Stimulated activated CD8-positive, alpha-beta memory T cell treated with anti-CD3 and anti-CD28 coated beads, Interleukin-7, amount 100 ng/mL, for 24 hours (primary cell): ENCODE measurements around the gene BAK1.
"Not testable (repeated sequence)": the region's sequence is repeated elsewhere in the genome, so short reads cannot be mapped to it uniquely, and the experiment has no call there.

Experiments
- DNase-seq: peaks from one replicate; pipeline ENCODE4 v3.0.0-alpha.2; 2020; ENCODE audit warnings: low read depth

BAK1 gene

DNA sequence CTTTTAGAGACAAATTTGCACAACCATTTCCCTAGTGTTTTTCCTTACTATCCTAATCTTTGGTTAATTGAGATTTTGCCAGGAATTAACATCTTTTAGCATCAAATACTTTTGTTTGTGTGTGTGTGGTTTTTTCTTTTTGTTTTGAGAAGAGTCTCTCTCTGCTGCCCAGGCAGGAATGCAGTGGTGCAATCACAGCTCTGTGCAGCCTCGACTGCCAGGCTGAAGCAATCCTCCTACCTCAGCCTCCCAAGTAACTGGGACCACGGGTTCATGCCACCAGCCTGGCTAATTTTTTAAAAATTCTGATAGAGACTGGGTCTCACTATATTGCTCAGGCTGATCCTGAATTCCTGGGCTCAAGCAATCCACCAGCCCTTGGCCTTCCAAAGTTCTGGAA lies 28.5 kb downstream of the BAK1 start:
- no peak for DNase-seq

DNA sequence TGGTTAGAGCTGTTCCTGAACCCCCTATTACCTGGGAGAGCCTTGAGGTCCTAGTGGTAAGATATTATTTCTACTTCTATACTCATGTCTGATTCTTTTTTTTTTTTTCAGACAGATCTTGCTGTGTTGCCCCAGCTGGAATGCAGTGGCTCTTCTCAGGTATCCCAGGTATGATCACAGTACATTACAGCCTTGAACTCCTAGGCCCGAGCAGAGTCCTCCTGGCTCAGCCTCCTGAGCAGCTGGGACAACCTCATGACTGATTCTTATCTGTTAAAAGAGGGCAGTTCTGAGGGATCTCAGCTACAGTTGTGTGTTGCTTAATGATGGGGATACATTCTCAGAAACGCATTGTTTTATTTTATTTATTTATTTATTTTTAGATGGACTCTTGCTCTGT lies 30.2 kb downstream of the BAK1 start:
- no peak for DNase-seq

DNA sequence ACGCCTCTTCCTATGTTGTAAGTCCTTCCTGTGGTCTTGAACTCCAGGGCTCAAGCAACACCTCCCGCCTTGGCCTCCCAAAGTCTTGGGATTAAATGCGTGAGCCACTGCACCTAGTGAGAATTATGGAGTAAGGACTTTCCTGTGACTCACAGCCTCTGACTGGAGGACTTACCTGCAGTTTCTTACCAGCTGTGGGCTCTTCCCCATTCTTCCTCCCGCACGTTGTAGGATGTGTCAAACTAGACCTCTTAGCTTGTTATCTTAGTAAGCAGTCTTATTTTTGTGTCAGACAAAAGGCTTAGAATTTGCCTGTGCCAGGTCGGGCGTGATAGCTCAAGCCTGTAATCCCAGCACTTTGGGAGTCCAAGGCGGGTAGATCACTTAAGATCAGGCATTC lies 30.9 kb downstream of the BAK1 start:
- DNase-seq = no peak

DNA sequence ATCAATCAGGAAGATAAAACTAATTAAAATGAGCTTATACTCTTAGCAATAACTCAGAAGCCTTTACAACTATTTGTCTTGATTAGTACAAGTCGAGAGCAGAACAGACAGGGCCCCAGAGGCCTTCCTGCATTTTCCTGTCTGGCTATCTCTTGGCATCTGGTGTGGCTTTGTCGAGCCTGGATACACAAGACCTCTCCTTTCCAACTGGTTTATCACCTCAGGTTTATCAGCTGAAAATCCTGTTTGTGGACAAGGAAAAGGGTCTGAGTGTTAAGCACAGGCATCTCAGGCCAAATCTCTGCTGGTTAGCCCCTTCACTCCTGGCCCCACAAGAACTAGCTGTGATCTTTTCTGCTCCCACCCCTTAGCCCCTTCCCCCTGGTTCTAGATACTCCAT lies 32.6 kb downstream of the BAK1 start:
- no peak for DNase-seq

DNA sequence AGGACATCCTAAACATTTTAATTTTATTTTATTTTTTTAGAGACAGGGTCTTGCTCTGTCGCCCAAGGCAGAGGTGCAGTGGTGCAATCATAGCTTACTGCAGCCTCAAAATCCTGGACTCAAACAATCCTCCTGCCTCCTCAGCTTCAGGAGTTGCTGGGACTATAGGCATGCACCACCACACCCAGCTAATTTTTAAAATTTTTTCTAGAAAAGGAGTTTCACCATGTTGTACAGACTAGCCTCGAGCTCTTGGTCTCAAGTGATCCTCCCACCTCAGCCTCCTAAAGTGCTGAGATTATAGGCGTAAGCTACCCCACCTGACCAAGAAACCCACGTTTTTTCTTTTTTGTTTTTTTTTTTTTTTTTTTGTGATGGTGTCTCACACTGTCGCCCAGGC lies 33.3 kb downstream of the BAK1 start:
- no peak for DNase-seq

DNA sequence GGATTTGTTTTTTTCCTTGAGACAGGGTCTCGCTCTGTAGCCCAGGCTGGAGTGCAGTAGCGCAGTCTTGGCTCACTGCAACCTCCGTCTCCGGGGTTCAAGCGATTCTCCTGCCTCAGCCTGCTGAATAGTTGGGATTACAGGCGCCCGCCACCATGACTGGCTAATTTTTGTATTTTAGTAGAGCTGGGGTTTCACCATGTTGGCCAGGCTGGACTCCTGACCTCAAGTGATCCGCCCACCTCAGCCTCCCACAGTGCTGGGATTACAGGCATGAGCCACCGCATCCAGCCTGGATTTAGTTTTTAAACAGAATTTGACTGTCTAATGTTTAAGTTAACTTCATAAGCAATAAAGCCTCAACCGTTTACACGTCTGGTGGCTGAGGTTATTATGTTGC lies 34.8 kb downstream of the BAK1 start:
- DNase-seq = not testable (repeated sequence)

DNA sequence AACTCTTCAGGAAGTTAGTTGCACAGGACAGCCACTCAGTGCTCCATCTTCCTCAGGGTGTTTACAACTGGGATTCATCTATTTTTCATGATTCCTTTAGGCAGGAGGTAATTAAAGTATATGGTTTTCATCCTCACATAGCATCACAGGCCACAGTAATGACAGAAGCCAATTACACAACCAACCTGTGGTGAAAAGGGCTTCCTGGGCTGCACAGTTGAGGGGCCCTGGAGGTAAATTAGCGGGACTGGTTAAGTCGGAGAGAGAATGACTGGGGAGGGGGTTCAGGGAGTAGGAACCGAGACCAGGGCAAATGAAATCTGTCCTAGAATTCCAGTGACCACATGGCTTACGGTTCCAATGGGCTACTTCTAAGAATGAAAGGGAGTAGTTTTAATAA lies 37.0 kb downstream of the BAK1 start:
- no peak for DNase-seq

DNA sequence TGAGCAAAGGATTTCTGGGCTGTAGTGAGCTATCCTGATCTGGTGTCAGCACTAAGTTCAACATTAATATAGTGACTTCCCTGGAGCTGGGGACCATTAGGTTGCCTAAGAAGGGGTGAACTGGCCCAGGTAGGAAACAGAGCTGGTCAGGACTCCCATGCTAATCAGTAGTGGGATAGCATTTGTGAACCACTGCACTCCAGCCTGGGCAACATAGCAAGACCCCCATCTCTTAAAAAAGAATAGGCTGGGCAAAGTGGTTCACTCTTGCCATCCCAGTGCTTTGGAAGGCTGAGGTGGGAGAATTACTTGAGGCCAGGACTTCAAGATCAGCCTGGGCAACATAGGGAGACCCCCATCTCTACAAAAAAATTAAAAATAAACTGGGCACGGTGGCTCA lies 39.3 kb downstream of the BAK1 start:
- DNase-seq = no peak

DNA sequence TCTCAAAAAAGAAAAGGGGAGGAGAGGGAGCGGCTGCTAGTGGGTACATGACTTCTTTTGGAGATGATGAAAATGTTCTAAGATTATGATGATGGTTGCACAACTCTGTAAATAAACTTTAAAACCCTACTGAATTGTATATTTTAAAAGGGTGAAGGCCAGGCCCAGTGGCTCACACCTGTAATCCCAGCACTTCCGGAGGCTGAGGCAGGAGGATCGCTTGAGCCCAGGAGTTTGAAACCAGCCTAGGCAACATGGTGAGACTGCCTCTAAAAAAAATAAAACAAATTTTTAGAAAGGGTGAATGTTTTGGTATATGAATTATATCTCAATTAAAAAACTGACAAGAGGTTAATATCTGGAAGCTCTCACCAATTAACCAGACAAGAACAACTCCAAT lies 45.4 kb downstream of the BAK1 start:
- DNase-seq = no peak

DNA sequence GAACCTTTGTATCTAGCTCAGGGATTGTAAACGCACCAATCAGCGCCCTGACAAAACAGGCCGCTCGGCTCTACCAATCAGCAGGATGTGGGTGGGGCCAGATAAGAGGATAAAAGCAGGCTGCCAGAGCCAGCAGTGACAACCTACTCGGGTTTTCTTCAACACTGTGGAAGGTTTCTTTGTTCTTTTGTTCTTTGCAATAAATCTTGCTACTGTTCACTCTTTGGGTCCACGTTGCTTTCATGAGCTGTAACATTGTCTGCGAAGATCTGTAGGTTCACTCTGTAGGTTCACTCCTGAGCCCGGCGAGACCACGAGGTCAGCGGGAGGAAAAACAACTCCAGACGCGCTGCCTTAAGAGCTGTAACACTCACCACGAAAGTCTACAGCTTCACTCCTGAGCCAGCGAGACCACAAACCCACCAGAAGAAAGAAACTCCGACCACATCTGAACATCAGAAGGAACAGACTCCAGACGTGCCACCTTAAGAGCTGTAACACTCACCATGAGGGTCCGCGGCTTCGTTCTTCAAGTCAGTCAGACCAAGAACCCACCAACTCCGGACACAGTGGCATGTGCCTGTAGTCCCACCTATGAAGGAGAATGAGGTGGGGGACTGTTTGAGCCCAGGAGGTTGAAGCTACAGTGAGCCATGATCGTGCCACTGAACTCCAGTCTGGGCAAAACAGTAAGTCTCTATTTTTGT lies 46.8 kb downstream of the BAK1 start:
- peak; percentile 23 for DNase-seq

DNA sequence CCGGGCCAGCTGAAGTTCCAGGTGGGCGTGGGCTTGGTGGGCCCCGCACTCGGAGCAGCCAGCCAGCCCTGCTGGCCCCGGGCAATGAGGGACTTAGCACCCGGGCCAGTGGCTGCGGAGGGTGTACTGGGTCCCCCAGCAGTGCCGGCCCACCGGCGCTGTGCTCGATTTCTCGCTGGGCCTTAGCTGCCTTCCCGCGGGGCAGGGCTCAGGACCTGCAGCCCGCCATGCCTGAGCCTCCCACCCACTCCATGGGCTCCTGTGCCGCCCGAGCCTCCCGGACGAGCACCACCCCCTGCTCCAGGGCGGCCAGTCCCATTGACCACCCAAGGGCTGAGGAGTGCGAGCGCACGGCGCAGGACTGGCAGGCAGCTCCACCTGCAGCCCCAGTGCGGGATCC lies 47.6 kb downstream of the BAK1 start:
- not testable (repeated sequence) for DNase-seq

DNA sequence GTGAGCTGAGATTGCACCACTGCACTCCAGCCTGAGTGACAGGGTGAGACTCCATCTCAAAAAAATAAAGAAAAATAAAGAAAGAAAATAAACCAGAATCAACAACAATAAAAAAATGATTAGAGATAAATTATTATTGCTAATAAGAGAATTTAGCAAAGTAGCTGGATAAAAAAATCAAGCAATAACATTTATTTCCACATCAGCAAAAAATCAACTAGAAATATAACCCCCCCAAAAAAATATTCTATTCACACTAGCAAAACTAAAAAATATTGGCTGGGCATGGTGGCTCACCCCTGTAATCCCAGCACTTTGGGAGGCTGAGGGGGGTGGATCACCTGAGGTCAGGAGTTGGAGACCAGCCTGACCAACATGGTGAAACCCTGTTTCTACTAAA lies 49.5 kb downstream of the BAK1 start:
- DNase-seq = not testable (repeated sequence)
